Activated CD4-positive, CD25-positive, alpha-beta regulatory T cell treated with anti-CD3 and anti-CD28 coated beads, Interleukin-2, amount 50 U/mL, for 16 hours (primary cell): ENCODE results near the gene SLN.

ENCODE experiments used
- DNase-seq: peaks from one replicate; pipeline ENCODE4 v3.0.0-alpha.2; 2020; ENCODE audit warnings: low read depth, low spot score

The SLN gene

DNA sequence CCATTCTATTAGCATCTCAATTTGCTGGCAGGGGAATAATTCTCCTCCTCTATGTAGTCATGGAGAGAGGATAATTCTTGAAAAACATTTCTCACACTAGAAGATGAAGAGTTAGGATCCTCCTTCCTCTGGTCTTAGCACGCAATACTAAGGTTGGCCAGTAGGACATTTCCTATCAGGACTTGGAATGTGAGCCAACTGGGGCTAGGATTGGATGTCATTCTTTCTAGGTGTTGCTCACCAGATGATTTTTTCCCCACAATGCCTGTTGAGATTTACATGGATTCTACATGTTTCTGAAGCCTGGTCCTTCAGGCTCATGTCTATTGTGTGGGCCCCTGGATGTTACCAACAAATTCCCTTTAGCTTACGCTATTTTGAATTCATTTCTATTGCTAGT is 28.0 kb downstream of the SLN start:
- no peak for DNase-seq

- DNase-seq: no peak
Measured at GRCh38 chr11:107683061-107683460, 28.8 kb downstream of the SLN start.

DNA sequence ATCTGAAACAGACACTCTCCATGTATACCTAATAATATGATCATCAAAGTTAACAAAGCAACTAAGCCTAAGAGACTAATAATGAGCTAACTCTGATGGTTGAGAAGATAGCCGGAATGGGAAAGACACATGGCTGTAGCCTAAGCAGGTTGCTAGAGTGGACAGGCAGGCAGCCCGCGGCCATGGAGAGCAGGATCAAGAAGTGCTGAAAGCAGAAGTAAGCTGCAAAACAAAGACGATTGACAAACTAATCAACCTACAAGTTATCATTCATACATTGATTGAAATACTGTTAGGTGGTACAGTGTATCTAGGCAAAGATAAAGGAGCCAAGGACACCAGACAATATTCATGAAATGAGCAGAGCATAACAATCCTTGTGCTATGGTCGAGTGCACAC is 29.3 kb downstream of the SLN start:
- DNase-seq: no peak

- no peak for DNase-seq
Measured at GRCh38 chr11:107682171-107682570, 29.7 kb downstream of the SLN start.

- DNase-seq: no peak
Measured at GRCh38 chr11:107679255-107680024, 32.4 kb downstream of the SLN start.

DNA sequence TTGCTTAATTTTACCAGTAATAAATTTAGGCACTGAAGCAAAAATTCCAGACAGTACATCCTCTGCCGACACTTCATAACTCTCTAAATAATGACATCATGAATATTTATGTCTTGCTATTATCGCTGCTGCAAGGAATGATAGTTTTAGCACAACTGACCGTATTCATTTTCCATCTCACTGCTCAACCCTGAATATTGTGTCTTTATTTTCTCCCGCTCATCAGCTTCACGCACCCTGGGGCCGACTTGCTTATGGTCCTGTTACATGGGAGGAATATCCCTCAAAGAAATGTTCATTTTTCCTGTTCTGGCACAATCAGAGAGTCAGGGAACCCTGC is 33.3 kb downstream of the SLN start:
- DNase-seq: no peak

- no peak for DNase-seq
Measured at GRCh38 chr11:107677924-107678631, 33.8 kb downstream of the SLN start.

DNA sequence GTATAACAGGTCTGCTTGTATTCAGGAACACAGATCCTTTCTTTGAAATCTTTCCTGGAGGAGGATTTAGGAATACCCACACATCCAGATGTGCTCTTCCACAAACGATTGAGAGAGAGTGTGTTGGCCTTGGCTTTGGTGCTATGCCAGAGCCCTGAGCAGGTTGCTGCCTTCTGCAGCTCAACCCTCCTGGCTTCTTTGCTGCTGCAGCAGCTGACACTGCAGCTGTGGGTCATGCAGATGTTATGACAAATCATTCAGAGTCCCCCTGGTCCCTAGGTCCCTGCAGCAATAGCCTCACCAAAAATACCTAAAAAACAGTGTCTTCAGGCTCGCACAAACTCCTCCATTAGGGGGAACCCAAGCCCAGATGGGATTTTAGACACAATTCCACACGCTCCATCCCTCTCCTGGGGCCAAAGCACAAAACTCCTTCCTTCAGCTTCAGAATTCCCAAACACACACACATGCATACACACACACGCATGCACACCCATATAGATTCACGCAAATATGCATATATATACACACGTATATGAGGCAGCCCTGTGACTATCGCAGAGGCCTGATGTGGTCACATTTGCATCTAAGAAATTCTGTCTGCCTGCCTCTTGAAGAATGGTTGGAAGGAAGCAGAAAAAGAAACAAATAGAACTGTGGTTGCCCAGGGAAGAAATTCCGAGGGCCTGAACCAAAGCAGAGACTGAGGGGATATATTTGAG is 35.4 kb downstream of the SLN start:
- DNase-seq: no peak

- no peak for DNase-seq
Measured at GRCh38 chr11:107675902-107676301, 36.0 kb downstream of the SLN start.

DNA sequence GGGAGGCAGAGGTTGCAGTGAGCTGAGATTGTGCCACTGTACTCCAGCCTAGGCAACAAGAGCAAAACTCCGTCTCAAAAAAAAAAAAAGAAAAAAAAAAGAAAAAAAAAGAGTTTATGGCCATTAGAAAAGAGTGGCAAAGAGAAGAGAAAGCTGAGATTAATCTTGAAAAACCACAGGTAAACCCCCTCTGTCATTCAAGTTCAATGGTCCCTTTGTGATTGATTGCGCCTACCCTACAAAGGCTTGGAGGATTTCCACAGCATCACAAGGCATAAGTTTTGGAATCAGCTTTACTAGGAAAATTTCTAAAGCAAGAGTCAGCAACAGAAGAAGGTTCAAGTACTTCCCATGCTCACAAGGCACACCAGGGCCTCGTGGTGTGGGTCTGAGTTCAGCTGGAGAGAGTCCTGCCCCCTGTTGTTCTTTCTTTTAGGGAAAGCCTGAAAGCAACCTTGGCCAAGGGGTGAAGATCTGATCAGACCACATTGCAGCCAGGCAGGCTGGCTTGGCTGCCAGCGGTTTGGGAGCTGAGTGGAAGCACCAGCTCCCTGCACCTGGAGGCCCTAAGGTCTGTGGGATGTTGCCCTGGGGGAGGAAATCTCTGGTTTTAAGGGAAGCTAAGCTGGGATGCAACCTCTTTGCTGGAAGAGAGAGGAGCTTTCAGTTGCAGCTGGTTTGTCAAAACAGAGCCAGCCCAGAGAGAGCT is 41.8 kb downstream of the SLN start:
- DNase-seq: no peak

- DNase-seq: no peak
Measured at GRCh38 chr11:107669191-107669740, 42.6 kb downstream of the SLN start.

DNA sequence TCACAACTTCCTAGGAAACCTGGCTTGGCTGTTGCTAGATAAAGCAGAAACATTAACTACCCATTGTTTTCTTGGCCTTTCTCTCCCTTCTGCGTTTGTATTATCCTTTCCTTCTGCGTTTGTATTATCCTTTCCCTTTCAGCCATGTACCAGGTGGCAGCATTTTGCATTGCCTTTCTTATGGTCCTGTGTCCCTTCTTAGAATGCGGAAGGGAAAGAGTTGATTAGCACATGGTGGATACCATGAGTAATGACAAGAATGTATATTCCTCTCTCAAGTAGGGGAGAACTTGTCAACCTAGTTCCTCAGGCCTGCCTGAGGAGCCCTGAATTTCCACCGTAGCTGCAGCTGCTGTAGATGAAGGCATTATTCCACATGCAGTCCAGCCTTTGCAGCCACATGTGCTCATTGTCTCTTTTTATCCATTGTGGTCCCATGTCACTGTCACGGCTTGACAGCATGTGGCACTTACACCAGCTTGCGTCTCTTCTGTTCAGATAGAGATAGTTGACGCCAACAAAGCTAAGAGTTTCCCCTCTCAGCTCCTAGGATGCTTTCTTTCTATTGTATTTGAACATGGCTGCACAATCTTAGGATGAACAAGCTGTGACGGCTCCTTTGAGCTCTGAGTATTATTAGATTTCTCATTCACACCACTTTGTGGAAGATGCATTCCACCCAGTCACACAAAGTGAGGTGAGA is 44.8 kb downstream of the SLN start:
- DNase-seq: no peak

GRCh38 chr11:107665018-107665417 is 46.8 kb downstream of the SLN start:
- DNase-seq: no peak

DNA sequence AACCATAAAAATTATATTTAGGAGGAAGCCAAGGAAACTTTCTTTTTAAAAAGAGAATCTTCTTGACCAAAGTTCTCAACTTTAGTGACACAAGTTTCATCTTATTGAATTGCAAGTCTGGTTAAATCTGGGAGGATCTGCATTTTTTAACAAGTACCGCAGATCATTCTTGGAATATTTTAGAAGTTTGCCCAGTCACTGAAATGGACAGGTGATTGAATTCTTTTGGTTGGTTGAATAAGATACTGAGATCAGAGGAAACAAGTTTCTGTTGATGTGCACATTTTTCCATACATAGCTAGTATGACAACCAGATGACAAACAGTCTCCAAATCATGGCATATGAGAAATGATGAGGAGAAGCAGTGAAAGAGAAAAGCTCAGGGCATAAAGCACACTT is 50.2 kb downstream of the SLN start:
- no peak for DNase-seq

GRCh38 chr11:107660066-107660465 is 51.8 kb downstream of the SLN start:
- no peak for DNase-seq

DNA sequence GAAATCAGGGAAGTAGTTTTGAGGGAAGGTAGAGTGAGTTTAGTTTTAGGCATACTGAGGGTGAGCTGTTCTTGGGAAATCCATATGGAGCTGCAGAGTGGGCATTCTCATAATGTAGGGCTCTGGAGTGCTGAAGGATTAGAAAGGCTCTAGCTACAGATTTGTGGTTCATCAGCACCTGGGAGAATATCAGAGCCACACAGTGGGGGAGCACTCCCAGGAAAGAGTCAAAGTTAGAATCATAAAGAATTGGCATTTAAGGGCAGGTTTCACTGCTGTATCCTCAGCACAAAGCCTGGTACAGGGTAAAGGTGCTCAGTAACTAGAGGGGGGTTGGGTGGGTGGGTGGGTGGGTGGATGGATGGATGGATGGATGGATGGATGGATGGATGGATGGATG is 52.5 kb downstream of the SLN start:
- no peak for DNase-seq
